ENCODE data around the gene PHF21A. TPM values are rescaled to one million over a fixed set of nuclear protein-coding genes. Genes with fewer than 3 reads are reported as not detected.

The PHF21A gene
- total RNA-seq, 1 donor from 2014 or later: 69.3 TPM

DNA sequence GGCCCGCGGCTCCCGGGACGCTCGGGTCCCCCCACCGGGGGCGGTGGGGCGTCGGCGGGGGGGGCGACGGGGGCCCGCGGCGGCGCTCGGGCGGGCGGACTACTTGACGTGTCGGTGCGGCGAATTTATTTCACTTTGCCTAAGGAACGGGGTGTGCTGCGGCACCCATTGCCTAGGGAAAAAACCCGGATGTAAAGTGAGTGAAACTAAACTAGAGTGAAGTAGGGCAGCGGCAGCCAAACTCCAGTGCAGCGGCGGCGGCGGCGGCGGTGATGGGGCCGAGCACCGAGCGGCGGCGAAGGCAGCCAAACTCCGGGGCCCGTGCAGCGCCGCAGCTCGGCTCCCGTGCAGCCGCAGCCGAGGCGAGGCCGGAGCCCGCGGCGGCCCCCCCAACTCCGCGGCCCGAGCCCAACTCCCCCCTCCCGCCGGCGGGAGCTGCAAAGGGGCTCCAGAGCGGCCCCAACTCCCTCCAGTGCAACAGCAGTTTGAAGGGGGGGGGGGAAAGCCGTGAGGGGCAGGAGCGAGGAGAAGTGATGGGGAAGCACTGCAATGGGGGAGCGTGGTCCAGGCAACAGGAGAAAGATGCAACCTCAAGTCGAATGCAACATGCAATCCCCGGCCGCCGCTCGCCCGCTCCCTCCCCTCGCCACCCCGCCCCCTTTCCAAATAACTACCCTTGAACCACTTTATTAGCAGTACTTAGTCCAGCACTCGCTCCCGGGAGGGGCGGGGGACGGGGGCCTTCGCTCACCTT is 647 bp upstream of the PHF21A start:
- FAIRE-seq: no peak

DNA sequence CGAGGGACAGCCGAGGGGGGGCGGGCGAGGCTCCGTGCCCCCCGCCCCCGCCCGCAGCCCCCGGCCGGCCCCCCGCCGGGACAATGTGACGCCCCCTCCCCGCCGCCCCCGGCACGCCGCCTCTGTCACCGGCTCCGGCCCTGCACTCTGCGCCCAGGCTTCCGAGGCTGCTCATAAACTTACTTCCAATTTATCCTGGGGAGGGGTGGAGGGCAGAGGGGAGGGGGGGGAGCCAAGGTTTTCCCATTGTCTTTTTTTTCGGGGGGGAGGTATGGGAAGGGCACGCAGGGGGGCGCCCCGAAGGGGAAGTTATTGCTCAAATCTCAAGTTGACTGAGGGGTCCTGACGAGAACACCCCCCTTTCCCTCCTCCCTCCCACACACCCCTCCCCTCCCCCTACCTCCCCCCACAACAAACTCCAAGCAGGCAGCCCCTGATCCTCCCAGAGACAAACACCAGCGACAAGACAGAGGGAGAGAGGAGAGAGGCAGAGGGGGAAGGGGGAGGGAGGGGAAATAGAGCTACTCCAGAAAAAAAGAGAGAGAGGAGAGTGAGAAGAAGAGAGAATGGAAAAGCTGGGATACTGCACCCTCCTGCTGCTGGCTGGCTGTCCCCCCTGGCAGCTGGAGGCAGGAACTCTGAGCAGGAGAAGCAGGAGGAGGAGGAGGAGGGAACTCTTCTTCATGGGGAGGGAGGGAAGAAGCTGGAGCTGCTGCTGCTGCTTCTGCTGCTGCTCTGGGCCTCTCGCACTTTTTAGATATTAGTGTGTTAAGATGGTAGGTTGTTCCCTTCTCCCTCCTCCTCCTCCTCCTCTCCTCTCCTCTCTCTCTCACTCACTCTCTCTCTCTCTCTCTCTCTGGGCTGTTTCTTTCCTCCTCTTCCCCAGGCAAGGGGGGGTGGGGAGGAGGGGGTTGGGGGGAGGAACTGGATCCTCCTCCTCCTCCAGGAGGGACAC is 631 bp downstream of the PHF21A start:
- H3K4me1 Mint-ChIP-seq (ENCODE audit: low read depth, unreplicated experiment): peaks cover 14% of the 10 kb centered on the region
- H2AFZ ChIP-seq (ENCODE audit: low read depth, low read length): peak overlapping the region; percentile 83
- no peaks in the 10 kb centered on the region for H3K36me3 ChIP-seq (ENCODE audit: insufficient read depth, low read length)
- peak overlapping the region; percentile 78 for H3K9ac ChIP-seq (ENCODE audit: low read length)
- H3K27ac ChIP-seq (ENCODE audit: low read depth, low read length): peak overlapping the region; percentile 71
- no peaks in the 10 kb centered on the region for H3K9me3 Mint-ChIP-seq (ENCODE audit: unreplicated experiment)
- no peaks in the 10 kb centered on the region for H3K27me3 Mint-ChIP-seq (ENCODE audit: low read depth, unreplicated experiment)
- peak overlapping the region; percentile 93 for H3K4me3 Mint-ChIP-seq (ENCODE audit: unreplicated experiment)
- no peak for TF ChIP-seq EZH2 (IDR thresholded peaks at IDR 0.05; ENCODE audit: insufficient read depth, low read length)
- TF ChIP-seq, protein P1, sequence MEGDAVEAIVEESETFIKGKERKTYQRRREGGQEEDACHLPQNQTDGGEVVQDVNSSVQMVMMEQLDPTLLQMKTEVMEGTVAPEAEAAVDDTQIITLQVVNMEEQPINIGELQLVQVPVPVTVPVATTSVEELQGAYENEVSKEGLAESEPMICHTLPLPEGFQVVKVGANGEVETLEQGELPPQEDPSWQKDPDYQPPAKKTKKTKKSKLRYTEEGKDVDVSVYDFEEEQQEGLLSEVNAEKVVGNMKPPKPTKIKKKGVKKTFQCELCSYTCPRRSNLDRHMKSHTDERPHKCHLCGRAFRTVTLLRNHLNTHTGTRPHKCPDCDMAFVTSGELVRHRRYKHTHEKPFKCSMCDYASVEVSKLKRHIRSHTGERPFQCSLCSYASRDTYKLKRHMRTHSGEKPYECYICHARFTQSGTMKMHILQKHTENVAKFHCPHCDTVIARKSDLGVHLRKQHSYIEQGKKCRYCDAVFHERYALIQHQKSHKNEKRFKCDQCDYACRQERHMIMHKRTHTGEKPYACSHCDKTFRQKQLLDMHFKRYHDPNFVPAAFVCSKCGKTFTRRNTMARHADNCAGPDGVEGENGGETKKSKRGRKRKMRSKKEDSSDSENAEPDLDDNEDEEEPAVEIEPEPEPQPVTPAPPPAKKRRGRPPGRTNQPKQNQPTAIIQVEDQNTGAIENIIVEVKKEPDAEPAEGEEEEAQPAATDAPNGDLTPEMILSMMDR (IDR thresholded peaks at IDR 0.05; ENCODE audit: insufficient read depth, low read depth, low read length): no peak
- H3K9me3 ChIP-seq (ENCODE audit: insufficient read depth, low read depth, low read length): no peaks in the 10 kb centered on the region
- H3K79me2 ChIP-seq (ENCODE audit: insufficient read depth, low read length): peaks cover 42% of the 10 kb centered on the region
- H3K4me1 ChIP-seq (ENCODE audit: insufficient read depth, low read length): peaks cover 4% of the 10 kb centered on the region
- no peaks in the 10 kb centered on the region for H3K36me3 Mint-ChIP-seq (ENCODE audit: low read depth, unreplicated experiment)
- H3K27me3 ChIP-seq (ENCODE audit: insufficient read depth, low read length): no peaks in the 10 kb centered on the region
- peak overlapping the region; percentile 98 for H3K4me2 ChIP-seq (ENCODE audit: low read length)
- peak overlapping the region; percentile 65 for H3K4me3 ChIP-seq (ENCODE audit: insufficient read depth, low read depth, low read length)
- DNase-seq (ENCODE audit: low read depth) (peak; percentile 82), FAIRE-seq (no peak)
- peaks cover 22% of the 10 kb centered on the region for H4K20me1 ChIP-seq (ENCODE audit: insufficient read depth, low read length)
- H3K27ac Mint-ChIP-seq (ENCODE audit: unreplicated experiment): peak overlapping the region; percentile 95

More for the DNA sequence above, 647 bp upstream of the PHF21A start:
- Mint-ChIP-seq H3K9me3 (ENCODE audit: unreplicated experiment) (no peaks in the 10 kb centered on the region), H3K27me3 (ENCODE audit: low read depth, unreplicated experiment) (no peaks in the 10 kb centered on the region), H3K4me1 (ENCODE audit: low read depth, unreplicated experiment) (peaks cover 9% of the 10 kb centered on the region), H3K4me3 (ENCODE audit: unreplicated experiment) (peak overlapping the region; percentile 88), H3K36me3 (ENCODE audit: low read depth, unreplicated experiment) (no peaks in the 10 kb centered on the region), H3K27ac (ENCODE audit: unreplicated experiment) (peak overlapping the region; percentile 72)
- peak overlapping the region; percentile 37 for H2AFZ ChIP-seq (ENCODE audit: low read depth, low read length)
- peaks cover 21% of the 10 kb centered on the region for H4K20me1 ChIP-seq (ENCODE audit: insufficient read depth, low read length)
- H3K4me1 ChIP-seq (ENCODE audit: insufficient read depth, low read length): peaks cover 4% of the 10 kb centered on the region
- no peaks in the 10 kb centered on the region for H3K36me3 ChIP-seq (ENCODE audit: insufficient read depth, low read length)
- H3K9ac ChIP-seq (ENCODE audit: low read length): peak overlapping the region; percentile 78
- no peaks in the 10 kb centered on the region for H3K27me3 ChIP-seq (ENCODE audit: insufficient read depth, low read length)
- H3K9me3 ChIP-seq (ENCODE audit: insufficient read depth, low read depth, low read length): no peaks in the 10 kb centered on the region
- peak overlapping the region; percentile 25 for H3K27ac ChIP-seq (ENCODE audit: low read depth, low read length)
- peak overlapping the region; percentile 98 for H3K4me2 ChIP-seq (ENCODE audit: low read length)
- DNase-seq (ENCODE audit: low read depth): peak; percentile 88
- peak overlapping the region; percentile 77 for H3K4me3 ChIP-seq (ENCODE audit: insufficient read depth, low read depth, low read length)
- TF ChIP-seq, protein P1 (IDR thresholded peaks at IDR 0.05; ENCODE audit: insufficient read depth, low read depth, low read length): no peak
- no peak for TF ChIP-seq EZH2 (IDR thresholded peaks at IDR 0.05; ENCODE audit: insufficient read depth, low read length)
- peaks cover 30% of the 10 kb centered on the region for H3K79me2 ChIP-seq (ENCODE audit: insufficient read depth, low read length)

Measured in astrocyte (in vitro differentiated cells and primary cell).